CD4-positive, alpha-beta T cell (primary cell): ENCODE data around the gene HIF1A. TPM values are rescaled to one million over a fixed set of nuclear protein-coding genes. Genes with fewer than 3 reads are reported as not detected.

Experiments used
- ATAC-seq: fragments of 200-7000 bp; cut with Tn5 transposase; one replicate; pipeline ENCODE4 v1.10.0; 2022; ENCODE audit warnings: mild to moderate bottlenecking; ENCODE audit not compliant: poor library complexity
- CTCF ChIA-PET: fragments of 350-600 bp; sonication (Branson Sonifier 250); formaldehyde crosslinking; loops from one replicate; lab custom pipeline; 2021; ENCODE audit warnings: antibody characterized with exemption, inconsistent platforms; lab: Charles Lee
- POLR2A ChIA-PET: fragments of 350-600 bp; sonication (Branson Sonifier 250); formaldehyde crosslinking; loops from one replicate; lab custom pipeline; 2021; ENCODE audit warnings: antibody characterized with exemption, inconsistent platforms; lab: Charles Lee
- DNase-seq, 14 experiments: peaks; one replicate each; pipeline ENCODE4 v3.0.0-alpha.2; 2013 to 2020; ENCODE audit warnings: mixed read lengths in 2 of 14
- H3K27ac ChIP-seq, 2 donors: one replicate each; pipeline versions ENCODE4 v1.5.1 to v1.7.0; 2013; ENCODE audit warnings: low read length in 2 of 2, low read depth in 1 of 2, mild to moderate bottlenecking in 1 of 2
- H3K27me3 ChIP-seq, 2 experiments: 1 replicate in 1 of 2; 2 replicates in 1 of 2; pipeline versions ENCODE4 v1.6.1 to v1.7.0; 2013; ENCODE audit warnings: low read length in 2 of 2, control low read depth in 1 of 2, mild to moderate bottlenecking in 1 of 2, moderate library complexity in 1 of 2; ENCODE audit not compliant: insufficient read depth in 2 of 2, control insufficient read depth in 1 of 2
- H3K36me3 ChIP-seq: one replicate; pipeline ENCODE4 v1.6.1; 2013; ENCODE audit warnings: low read length, control low read depth; ENCODE audit not compliant: insufficient read depth
- H3K4me1 ChIP-seq: one replicate; pipeline ENCODE4 v1.6.1; 2013; ENCODE audit warnings: low read length, control low read depth; ENCODE audit not compliant: insufficient read depth
- H3K4me3 ChIP-seq: one replicate; pipeline ENCODE4 v1.5.1; 2013; ENCODE audit warnings: mild to moderate bottlenecking, low read length, moderate library complexity
- H3K9me3 ChIP-seq, 2 experiments: 1 replicate in 1 of 2; 2 replicates in 1 of 2; pipeline versions ENCODE4 v1.6.1 to v1.7.0; 2013; ENCODE audit warnings: low read length in 2 of 2, mild to moderate bottlenecking in 2 of 2, control low read depth in 1 of 2, moderate library complexity in 1 of 2; ENCODE audit not compliant: control insufficient read depth in 1 of 2, insufficient read depth in 1 of 2
- H3K27ac Mint-ChIP-seq: one replicate; pipeline ENCODE4 v1.8.0; 2020; ENCODE audit warnings: mixed read lengths
- H3K27me3 Mint-ChIP-seq: one replicate; pipeline ENCODE4 v1.8.0; 2021; ENCODE audit warnings: mixed read lengths
- H3K36me3 Mint-ChIP-seq: one replicate; pipeline ENCODE4 v1.8.0; 2021; ENCODE audit warnings: low read depth, mixed read lengths
- H3K4me1 Mint-ChIP-seq: one replicate; pipeline ENCODE4 v1.8.0; 2021; ENCODE audit warnings: low read depth, mixed read lengths
- H3K4me3 Mint-ChIP-seq: one replicate; pipeline ENCODE4 v1.8.0; 2020; ENCODE audit warnings: mild to moderate bottlenecking, mixed read lengths
- H3K9me3 Mint-ChIP-seq: one replicate; pipeline ENCODE4 v1.8.0; 2020; ENCODE audit warnings: mixed read lengths
- intact Hi-C, 2 experiments: fragments of 100-400 bp; cut with DNase I in 1 of 2; cut with micrococcal nuclease in 1 of 2; formaldehyde crosslinking; loops; one replicate each; pipeline versions ENCODE4 v1.15.1 to v1.9.0; 2023 to 2025; cut with DNase I, micrococcal nuclease
- total RNA-seq, 174 experiments: library from RNA in 2 of 174; stranded (reverse) in 2 of 174; gene quantifications; one replicate each; pipeline ENCODE4 v1.2.3 and lab custom pipeline; 2021 to 2026
- TF ChIP-seq, protein P1 (sequence below): fragments of 200-600 bp; IDR thresholded peaks from one replicate; pipeline ENCODE4 v1.8.0; 2022; ENCODE audit warnings: antibody characterized with exemption, mild to moderate bottlenecking

Gene HIF1A
- total RNA-seq, 2 experiments from 2014 or later = 350 to 369 TPM

DNA sequence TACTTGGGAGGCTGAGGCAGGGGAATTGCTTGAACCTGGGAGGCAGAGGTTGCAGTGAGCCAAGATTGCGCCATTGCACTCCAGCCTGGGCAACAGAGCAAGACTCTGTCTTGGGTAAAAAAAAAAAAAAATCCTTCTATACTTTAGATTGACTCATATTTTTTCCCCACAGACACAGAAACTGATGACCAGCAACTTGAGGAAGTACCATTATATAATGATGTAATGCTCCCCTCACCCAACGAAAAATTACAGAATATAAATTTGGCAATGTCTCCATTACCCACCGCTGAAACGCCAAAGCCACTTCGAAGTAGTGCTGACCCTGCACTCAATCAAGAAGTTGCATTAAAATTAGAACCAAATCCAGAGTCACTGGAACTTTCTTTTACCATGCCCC, 42.6 kb downstream of the HIF1A start:
- H3K27me3 ChIP-seq = no peaks in the 10 kb centered on the region
- peaks cover 91% of the 10 kb centered on the region for H3K36me3 ChIP-seq
- no peak for ATAC-seq
- DNase-seq = peak in 1 of 14 experiments; percentile 38
- no peaks in the 10 kb centered on the region for H3K9me3 ChIP-seq
- H3K9me3 Mint-ChIP-seq = no peaks in the 10 kb centered on the region
- no peak overlapping the region for H3K27ac Mint-ChIP-seq
- ChIA-PET CTCF (no interaction called here), POLR2A (no interaction called here)
- H3K4me3 Mint-ChIP-seq = no peak overlapping the region
- H3K36me3 Mint-ChIP-seq = peaks cover 94% of the 10 kb centered on the region
- H3K27me3 Mint-ChIP-seq = no peaks in the 10 kb centered on the region
- no peak overlapping the region for H3K4me3 ChIP-seq
- intact Hi-C loops = no loop called here
- no peaks in the 10 kb centered on the region for H3K4me1 ChIP-seq
- TF ChIP-seq, protein P1, sequence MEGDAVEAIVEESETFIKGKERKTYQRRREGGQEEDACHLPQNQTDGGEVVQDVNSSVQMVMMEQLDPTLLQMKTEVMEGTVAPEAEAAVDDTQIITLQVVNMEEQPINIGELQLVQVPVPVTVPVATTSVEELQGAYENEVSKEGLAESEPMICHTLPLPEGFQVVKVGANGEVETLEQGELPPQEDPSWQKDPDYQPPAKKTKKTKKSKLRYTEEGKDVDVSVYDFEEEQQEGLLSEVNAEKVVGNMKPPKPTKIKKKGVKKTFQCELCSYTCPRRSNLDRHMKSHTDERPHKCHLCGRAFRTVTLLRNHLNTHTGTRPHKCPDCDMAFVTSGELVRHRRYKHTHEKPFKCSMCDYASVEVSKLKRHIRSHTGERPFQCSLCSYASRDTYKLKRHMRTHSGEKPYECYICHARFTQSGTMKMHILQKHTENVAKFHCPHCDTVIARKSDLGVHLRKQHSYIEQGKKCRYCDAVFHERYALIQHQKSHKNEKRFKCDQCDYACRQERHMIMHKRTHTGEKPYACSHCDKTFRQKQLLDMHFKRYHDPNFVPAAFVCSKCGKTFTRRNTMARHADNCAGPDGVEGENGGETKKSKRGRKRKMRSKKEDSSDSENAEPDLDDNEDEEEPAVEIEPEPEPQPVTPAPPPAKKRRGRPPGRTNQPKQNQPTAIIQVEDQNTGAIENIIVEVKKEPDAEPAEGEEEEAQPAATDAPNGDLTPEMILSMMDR = no peak
- H3K27ac ChIP-seq = no peak overlapping the region
- H3K4me1 Mint-ChIP-seq = no peaks in the 10 kb centered on the region

DNA sequence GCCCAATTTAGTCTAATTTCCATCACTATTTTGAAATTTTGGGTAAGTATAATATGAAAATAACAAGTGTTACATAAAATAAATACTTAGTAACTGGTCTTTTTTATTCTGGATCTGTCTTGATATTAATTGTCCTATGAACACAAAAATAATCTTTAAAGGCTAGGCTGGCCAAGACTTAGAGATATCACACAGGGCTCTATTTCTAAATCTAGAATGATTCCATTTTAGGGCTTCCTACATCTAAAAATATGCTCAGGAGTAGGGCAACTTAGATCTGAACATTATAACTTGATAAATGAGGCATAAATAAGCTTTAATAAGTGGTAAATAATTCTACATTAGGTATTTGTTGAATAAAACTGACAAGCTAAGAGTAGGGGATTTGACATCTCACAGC, 43.8 kb downstream of the HIF1A start:
- Mint-ChIP-seq H3K4me3 (no peak overlapping the region), H3K27ac (no peak overlapping the region), H3K36me3 (peaks cover 94% of the 10 kb centered on the region), H3K4me1 (no peaks in the 10 kb centered on the region), H3K9me3 (no peaks in the 10 kb centered on the region), H3K27me3 (no peaks in the 10 kb centered on the region)
- Histone ChIP-seq H3K4me3 (no peak overlapping the region), H3K4me1 (no peaks in the 10 kb centered on the region), H3K9me3 (no peaks in the 10 kb centered on the region), H3K36me3 (peaks cover 88% of the 10 kb centered on the region), H3K27me3 (no peaks in the 10 kb centered on the region), H3K27ac (no peak overlapping the region)
- ChIA-PET CTCF (interaction anchor here (0.5 kb wide), 1 partner anchor 458 kb away, joined by 3 read pairs; no protein-coding TSS in a partner anchor), POLR2A (no interaction called here)
- no peak for ATAC-seq
- intact Hi-C loops = no loop called here
- TF ChIP-seq, protein P1 = no peak
- DNase-seq = no peak

DNA sequence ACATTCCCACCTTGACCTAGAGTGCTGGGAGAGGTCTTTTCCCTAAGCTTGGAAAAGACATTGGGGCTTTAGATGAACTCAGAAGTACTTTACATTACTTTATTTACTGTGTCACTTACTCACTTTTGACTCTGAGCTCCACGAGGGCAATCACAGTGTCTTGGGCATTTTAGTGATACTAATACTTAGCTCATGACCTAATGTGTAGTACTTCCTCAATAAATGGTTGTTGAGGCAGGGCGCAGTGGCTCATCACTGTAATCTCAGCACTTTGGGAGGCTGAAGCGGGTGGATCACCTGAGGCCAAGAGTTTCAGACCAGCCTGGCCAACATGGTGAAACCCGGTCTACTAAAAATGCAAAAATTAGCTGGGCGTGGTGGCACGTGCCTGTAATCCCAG, 47.1 kb downstream of the HIF1A start:
- H3K4me1 Mint-ChIP-seq = no peaks in the 10 kb centered on the region
- intact Hi-C loops = no loop called here
- TF ChIP-seq, protein P1 = no peak
- H3K27ac Mint-ChIP-seq = no peak overlapping the region
- ATAC-seq = no peak
- no peaks in the 10 kb centered on the region for H3K27me3 Mint-ChIP-seq
- no peak overlapping the region for H3K4me3 Mint-ChIP-seq
- H3K27ac ChIP-seq = no peak overlapping the region
- no peak overlapping the region for H3K4me3 ChIP-seq
- CTCF ChIA-PET = no interaction called here
- peaks cover 87% of the 10 kb centered on the region for H3K36me3 ChIP-seq
- H3K4me1 ChIP-seq = no peaks in the 10 kb centered on the region
- DNase-seq = no peak
- no peaks in the 10 kb centered on the region for H3K9me3 ChIP-seq
- peaks cover 92% of the 10 kb centered on the region for H3K36me3 Mint-ChIP-seq
- POLR2A ChIA-PET = interaction anchor here (0.7 to 1.8 kb wide), 5 partner anchors 20 to 462 kb away, joined by 3 to 9 read pairs (median 5); partner anchors contain the start of genes HIF1A and SNAPC1
- H3K9me3 Mint-ChIP-seq = no peaks in the 10 kb centered on the region
- H3K27me3 ChIP-seq = no peaks in the 10 kb centered on the region
